Kidney capillary endothelial cell (primary cell): ENCODE results near the gene PLA2G4E.

ENCODE experiments used
- DNase-seq: peaks from one replicate; pipeline ENCODE4 v3.0.0-alpha.2; 2018; ENCODE audit warnings: low spot score

The PLA2G4E gene

GRCh38 chr15:42053010-42053409 is 32.2 kb upstream of the PLA2G4E start:
- no peak for DNase-seq

- no peak for DNase-seq
Measured at GRCh38 chr15:42050484-42051255, 29.8 kb upstream of the PLA2G4E start.

GRCh38 chr15:42048821-42049200 is 28.0 kb upstream of the PLA2G4E start:
- no peak for DNase-seq

- no peak for DNase-seq
Measured at GRCh38 chr15:42048080-42048820, 27.4 kb upstream of the PLA2G4E start.

GRCh38 chr15:42046597-42046996 is 25.8 kb upstream of the PLA2G4E start:
- no peak for DNase-seq

GRCh38 chr15:42045211-42045615 is 24.4 kb upstream of the PLA2G4E start:
- DNase-seq: no peak

GRCh38 chr15:42042602-42043400 is 22.0 kb upstream of the PLA2G4E start:
- DNase-seq: no peak

GRCh38 chr15:42038401-42038800 is 17.6 kb upstream of the PLA2G4E start:
- DNase-seq: no peak

- no peak for DNase-seq
Measured at GRCh38 chr15:42037656-42038055, 16.8 kb upstream of the PLA2G4E start.

- DNase-seq: no peak
Measured at GRCh38 chr15:42036966-42037365, 16.1 kb upstream of the PLA2G4E start.

GRCh38 chr15:42036112-42036905 is 15.5 kb upstream of the PLA2G4E start:
- no peak for DNase-seq

- no peak for DNase-seq
Measured at GRCh38 chr15:42035435-42035761, 14.6 kb upstream of the PLA2G4E start.

- DNase-seq: no peak
Measured at GRCh38 chr15:42034628-42035434, 14.0 kb upstream of the PLA2G4E start.

GRCh38 chr15:42033214-42033873 is 12.5 kb upstream of the PLA2G4E start:
- DNase-seq: no peak

GRCh38 chr15:42032376-42033213 is 11.8 kb upstream of the PLA2G4E start:
- DNase-seq: no peak

- DNase-seq: no peak
Measured at GRCh38 chr15:42031198-42031915, 10.5 kb upstream of the PLA2G4E start.

GRCh38 chr15:42027521-42027920 is 6.7 kb upstream of the PLA2G4E start:
- no peak for DNase-seq

GRCh38 chr15:42024303-42024702 is 3.5 kb upstream of the PLA2G4E start:
- DNase-seq: no peak

GRCh38 chr15:42021593-42021992 is 751 bp upstream of the PLA2G4E start:
- DNase-seq: no peak
